Bladder microvascular endothelial cell (primary cell): ENCODE data around the gene RAD51. TPM values are rescaled to one million over a fixed set of nuclear protein-coding genes. Genes with fewer than 3 reads are reported as not detected.

Source experiments
- total RNA-seq: library from RNA; depleted of rRNA; stranded (reverse); fragments of >200 nt; gene quantifications from 2 replicates; pipeline ENCODE4 v1.2.3, GENCODE V29; 2014

RAD51 gene
- total RNA-seq, result 9.6 and 9.9 TPM in 2 replicates

GRCh38 chr15:40694688-40695468 is at the start of gene RAD51:
RAD51 (plus strand) TSS chr15:40695174; CDS start chr15:40698759, 3,585 bp downstream.

GRCh38 chr15:40754883-40755811 is 60.2 kb downstream of the RAD51 start, which contains the start of gene RMDN3:
RMDN3 (minus strand) TSS chr15:40755254; CDS start chr15:40754783, 471 bp downstream.

GRCh38 chr15:40763801-40764628 is 69.0 kb downstream of the RAD51 start, which contains the start of gene GCHFR:
GCHFR (plus strand) TSS chr15:40764068; CDS start chr15:40764181, 113 bp downstream.

GRCh38 chr15:40769274-40770146 is 74.5 kb downstream of the RAD51 start, which contains the start of gene C15orf62:
C15orf62 (plus strand) TSS chr15:40769980; CDS start chr15:40770496, 516 bp downstream.

Other genes with a start within 250 kb of the RAD51 start
- 6.0 and 12.2 TPM in 2 replicates for gene CHST14, start 224.2 kb upstream of the RAD51 start, total RNA-seq
- gene CCDC32, start 130.1 kb upstream of the RAD51 start, total RNA-seq, result 10.8 and 13.2 TPM in 2 replicates
- gene RPUSD2, start 125.9 kb upstream of the RAD51 start, total RNA-seq, result 12.0 and 13.8 TPM in 2 replicates
- 13.5 and 16.5 TPM in 2 replicates for gene KNL1, start 100.9 kb upstream of the RAD51 start, total RNA-seq
- 24.1 and 36.4 TPM in 2 replicates for gene RMDN3, start 60.1 kb downstream of the RAD51 start, total RNA-seq
- 22.2 and 30.2 TPM in 2 replicates for gene GCHFR, start 68.9 kb downstream of the RAD51 start, total RNA-seq
- gene C15orf62, start 74.8 kb downstream of the RAD51 start, total RNA-seq, result 1.1 and 1.6 TPM in 2 replicates
- 28.7 and 34.0 TPM in 2 replicates for gene ZFYVE19, start 111.9 kb downstream of the RAD51 start, total RNA-seq
- 21.2 and 37.4 TPM in 2 replicates for gene DNAJC17, start 112.3 kb downstream of the RAD51 start, total RNA-seq
- not detected in 2 replicates for gene PPP1R14D, start 133.5 kb downstream of the RAD51 start, total RNA-seq
- gene SPINT1, start 148.9 kb downstream of the RAD51 start, total RNA-seq, result 0.32 and 1.6 TPM in 2 replicates
- gene RHOV, start 179.1 kb downstream of the RAD51 start, total RNA-seq, result not detected in 2 replicates
- gene VPS18, start 199.3 kb downstream of the RAD51 start, total RNA-seq, result 36.3 and 57.3 TPM in 2 replicates
- gene DLL4, start 234.2 kb downstream of the RAD51 start, total RNA-seq, result 47.4 and 116 TPM in 2 replicates